Measurements from ENCODE around the gene KIF13A.
"Not testable (repeated sequence)": the region's sequence is repeated elsewhere in the genome, so short reads cannot be mapped to it uniquely, and the experiment has no call there.

Gene KIF13A

DNA sequence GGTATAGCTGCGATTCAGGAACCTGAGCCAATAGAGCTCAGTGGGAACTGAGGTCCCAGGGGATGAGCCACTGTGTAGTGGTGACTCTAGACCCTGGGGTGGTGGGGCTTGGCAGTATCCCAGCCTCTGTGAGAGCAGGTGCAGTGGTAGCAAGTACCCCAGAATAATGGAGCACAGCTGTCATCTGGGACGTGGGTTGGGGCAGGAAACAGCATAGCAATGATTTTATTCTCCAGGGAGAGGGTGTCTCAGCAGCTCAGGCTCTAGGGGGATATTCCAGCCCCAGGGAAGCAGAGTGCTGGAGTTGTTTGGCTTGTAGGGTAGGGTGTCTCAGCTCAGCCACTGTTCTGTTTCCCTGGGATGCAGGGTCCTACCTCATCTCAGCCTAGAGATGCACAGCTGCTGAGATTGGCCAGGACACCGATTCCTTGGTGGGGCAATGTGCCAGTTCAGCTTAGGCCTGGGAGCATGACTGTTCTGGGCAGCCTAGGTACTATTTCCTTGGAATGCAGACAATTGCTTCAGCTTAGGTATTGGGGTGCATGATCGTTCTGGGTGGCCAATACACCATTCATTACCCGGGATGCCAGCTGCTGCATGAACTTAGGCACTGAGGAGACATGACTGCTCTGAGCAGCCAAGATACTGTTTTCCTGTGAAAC, 246.7 kb downstream of the KIF13A start:
- Histone ChIP-seq H3K4me3 (ENCODE audit: low read length) (no peak overlapping the region), H4K20me1 (ENCODE audit: insufficient read depth, low read length) (no peaks in the 10 kb centered on the region), H3K27me3 (ENCODE audit: low read depth, low read length) (no peaks in the 10 kb centered on the region), H2AFZ (ENCODE audit: low read depth, low read length) (no peak overlapping the region), H3K4me2 (ENCODE audit: low read length) (no peak overlapping the region), H3K36me3 (replicated peaks; ENCODE audit: low read depth, low read length) (no peaks in the 10 kb centered on the region), H3K9ac (ENCODE audit: low read length) (no peak overlapping the region), H3K4me1 (ENCODE audit: low read length) (no peaks in the 10 kb centered on the region), H3K9me3 (ENCODE audit: insufficient read depth, low read length) (no peaks in the 10 kb centered on the region), H3K79me2 (ENCODE audit: low read length) (no peaks in the 10 kb centered on the region), H3K27ac (ENCODE audit: low read length) (no peak overlapping the region)
- TF ChIP-seq EZH2phosphoT487 (IDR thresholded peaks at IDR 0.05; ENCODE audit: low read depth): no peak
- TF ChIP-seq CTCF (IDR thresholded peaks at IDR 0.05; ENCODE audit: low read depth, low read length): no peak

DNA sequence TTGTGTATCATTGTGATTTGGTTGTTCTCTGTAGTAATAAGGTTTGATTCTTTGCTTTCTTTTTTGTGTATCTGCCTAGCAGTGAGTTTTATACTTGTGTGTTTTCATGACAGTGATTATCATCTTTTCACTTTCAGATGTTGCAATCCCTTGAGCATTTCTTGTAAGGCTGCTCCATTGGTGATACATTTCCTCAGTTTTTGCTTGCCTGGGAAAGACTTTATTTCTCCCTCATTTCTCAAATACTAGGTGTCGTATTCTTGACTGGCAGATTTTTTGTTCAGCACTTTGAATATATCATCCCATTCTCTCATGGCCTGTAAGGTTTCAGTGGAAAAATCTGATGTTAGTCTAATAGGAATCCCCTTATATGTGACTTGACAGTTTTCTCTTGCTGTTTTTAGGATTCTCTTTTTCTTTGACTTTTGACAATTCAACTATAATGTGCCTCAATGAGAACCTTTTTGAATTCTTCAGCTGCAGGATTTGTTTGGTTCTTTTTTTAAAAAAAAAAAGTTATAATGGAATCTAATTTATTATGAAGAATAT, 249.7 kb downstream of the KIF13A start:
- H3K4me1 ChIP-seq (ENCODE audit: low read length): no peaks in the 10 kb centered on the region
- H4K20me1 ChIP-seq (ENCODE audit: insufficient read depth, low read length): no peaks in the 10 kb centered on the region
- no peak overlapping the region for H3K4me3 ChIP-seq (ENCODE audit: low read length)
- TF ChIP-seq EZH2phosphoT487 (IDR thresholded peaks at IDR 0.05; ENCODE audit: low read depth) (no peak), CTCF (IDR thresholded peaks at IDR 0.05; ENCODE audit: low read depth, low read length) (no peak)
- H3K79me2 ChIP-seq (ENCODE audit: low read length): no peaks in the 10 kb centered on the region
- no peaks in the 10 kb centered on the region for H3K9me3 ChIP-seq (ENCODE audit: insufficient read depth, low read length)
- H3K27me3 ChIP-seq (ENCODE audit: low read depth, low read length): no peaks in the 10 kb centered on the region
- H3K27ac ChIP-seq (ENCODE audit: low read length): no peak overlapping the region
- no peaks in the 10 kb centered on the region for H3K36me3 ChIP-seq (replicated peaks; ENCODE audit: low read depth, low read length)
- no peak overlapping the region for H3K4me2 ChIP-seq (ENCODE audit: low read length)
- no peak overlapping the region for H2AFZ ChIP-seq (ENCODE audit: low read depth, low read length)
- H3K9ac ChIP-seq (ENCODE audit: low read length): no peak overlapping the region

DNA sequence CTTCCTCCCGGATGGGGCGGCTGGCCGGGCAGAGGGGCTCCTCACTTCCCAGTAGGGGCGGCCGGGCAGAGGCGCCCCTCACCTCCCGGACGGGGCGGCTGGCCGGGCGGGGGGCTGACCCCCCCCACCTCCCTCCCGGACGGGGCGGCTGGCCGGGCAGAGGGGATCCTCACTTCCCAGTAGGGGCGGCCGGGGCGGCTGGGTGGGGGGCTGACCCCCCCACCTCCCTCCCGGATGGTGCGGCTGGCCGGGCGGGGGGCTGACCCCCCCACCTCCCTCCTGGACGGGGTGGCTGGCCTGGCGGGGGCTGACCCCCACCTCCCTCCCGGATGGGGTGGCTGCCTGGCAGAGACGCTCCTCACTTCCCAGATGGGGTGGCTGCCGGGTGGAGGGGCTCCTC, 252.1 kb downstream of the KIF13A start:
- H3K4me1 ChIP-seq (ENCODE audit: low read length); H4K20me1 ChIP-seq (ENCODE audit: insufficient read depth, low read length); H3K27ac ChIP-seq (ENCODE audit: low read length); H3K4me2 ChIP-seq (ENCODE audit: low read length); H3K36me3 ChIP-seq (replicated peaks; ENCODE audit: low read depth, low read length); H2AFZ ChIP-seq (ENCODE audit: low read depth, low read length); H3K4me3 ChIP-seq (ENCODE audit: low read length); H3K9me3 ChIP-seq (ENCODE audit: insufficient read depth, low read length); H3K79me2 ChIP-seq (ENCODE audit: low read length); H3K27me3 ChIP-seq (ENCODE audit: low read depth, low read length); H3K9ac ChIP-seq (ENCODE audit: low read length): not testable (repeated sequence)

DNA sequence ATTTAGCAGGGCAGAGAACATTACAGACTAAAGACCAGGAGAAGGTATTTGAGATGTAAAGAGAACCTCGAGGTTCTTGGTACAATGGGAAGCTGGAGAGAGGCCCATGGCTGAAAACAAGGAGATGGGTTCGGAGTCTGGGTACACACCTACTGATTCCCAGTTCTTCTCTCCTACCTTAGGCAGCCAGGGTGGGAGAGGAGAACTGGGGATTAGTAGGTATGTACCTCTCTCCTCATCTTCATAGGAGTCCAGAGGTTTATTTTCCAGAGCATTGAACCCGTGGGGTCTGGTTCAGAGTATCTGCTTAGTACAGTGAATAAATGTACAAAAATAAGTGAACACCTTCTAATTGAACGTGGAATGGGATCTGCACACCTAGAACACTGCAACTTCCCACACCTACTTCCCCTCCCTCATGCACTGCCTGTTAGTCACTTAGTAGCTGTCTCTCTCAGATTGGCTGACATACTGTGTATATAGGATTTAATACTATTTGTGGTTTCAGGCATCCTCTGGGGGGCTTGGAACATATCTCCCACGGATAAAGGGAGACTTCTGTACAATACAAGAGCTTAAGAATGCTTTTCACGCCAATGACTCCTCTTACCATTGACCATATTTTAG, 257.2 kb downstream of the KIF13A start:
- Histone ChIP-seq H2AFZ (ENCODE audit: low read depth, low read length) (no peak overlapping the region), H3K4me3 (ENCODE audit: low read length) (no peak overlapping the region)

More for the DNA sequence above, 257.2 kb downstream of the KIF13A start:
- H3K9ac ChIP-seq (ENCODE audit: low read length): no peak overlapping the region
- no peak for TF ChIP-seq CTCF (IDR thresholded peaks at IDR 0.05; ENCODE audit: low read depth, low read length)
- no peak for TF ChIP-seq EZH2phosphoT487 (IDR thresholded peaks at IDR 0.05; ENCODE audit: low read depth)
- no peak overlapping the region for H3K4me2 ChIP-seq (ENCODE audit: low read length)
- H3K9me3 ChIP-seq (ENCODE audit: insufficient read depth, low read length): no peaks in the 10 kb centered on the region
- no peaks in the 10 kb centered on the region for H3K36me3 ChIP-seq (replicated peaks; ENCODE audit: low read depth, low read length)
- no peaks in the 10 kb centered on the region for H3K79me2 ChIP-seq (ENCODE audit: low read length)
- no peaks in the 10 kb centered on the region for H3K4me1 ChIP-seq (ENCODE audit: low read length)
- no peaks in the 10 kb centered on the region for H3K27me3 ChIP-seq (ENCODE audit: low read depth, low read length)
- H3K27ac ChIP-seq (ENCODE audit: low read length): no peak overlapping the region
- H4K20me1 ChIP-seq (ENCODE audit: insufficient read depth, low read length): no peaks in the 10 kb centered on the region
